ENCODE data around the gene SLC16A12.

Gene SLC16A12

DNA sequence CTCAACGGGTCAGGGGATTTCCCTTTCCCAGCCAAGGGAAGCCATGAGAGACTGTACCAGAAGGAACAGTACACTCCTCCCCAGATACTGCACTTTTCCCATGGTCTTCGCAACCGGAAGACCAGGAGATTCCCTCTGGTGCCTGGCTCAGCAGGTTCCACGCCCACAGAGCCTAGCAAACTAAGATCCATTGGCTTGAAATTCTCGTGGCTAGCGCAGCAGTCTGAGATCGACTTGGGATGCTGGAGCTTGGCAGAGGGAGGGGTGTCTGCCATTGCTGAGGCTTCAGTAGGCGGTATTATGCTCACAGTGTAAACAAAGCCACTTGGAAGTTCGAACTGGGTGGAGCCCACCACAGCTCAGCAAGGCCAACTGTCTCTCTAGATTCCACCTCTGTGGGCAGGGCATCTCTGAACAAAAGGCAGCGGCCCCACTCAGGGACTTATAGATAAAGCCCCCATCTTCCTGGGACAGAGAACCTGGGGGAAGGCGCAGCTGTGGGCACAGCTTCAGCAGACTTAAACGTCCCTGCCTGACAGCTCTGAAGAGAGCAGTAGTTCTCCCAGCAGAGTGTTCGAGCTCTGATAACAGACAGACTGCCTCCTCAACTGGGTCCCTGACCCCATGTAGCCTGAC is 29.6 kb downstream of the SLC16A12 start:
- no peak for DNase-seq

DNA sequence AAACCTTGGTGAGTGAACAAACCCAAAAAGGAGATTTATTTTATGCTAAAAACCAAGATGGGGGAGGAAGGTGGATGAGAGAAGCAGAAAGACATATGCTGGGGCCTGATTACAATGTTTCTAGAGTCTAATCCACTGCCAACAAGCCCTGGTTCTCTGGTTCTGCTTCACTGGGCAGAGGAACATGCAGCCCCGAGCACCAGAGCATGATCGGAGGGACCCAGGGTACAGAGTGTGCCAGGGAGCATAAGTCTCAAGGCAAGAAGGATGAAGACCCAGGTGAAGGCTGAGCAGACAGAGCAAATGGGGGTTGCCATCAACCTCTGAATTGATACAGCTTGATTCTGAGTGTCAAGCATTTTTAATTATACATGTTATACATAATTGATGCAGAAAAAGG is 30.7 kb downstream of the SLC16A12 start:
- DNase-seq, result no peak

DNA sequence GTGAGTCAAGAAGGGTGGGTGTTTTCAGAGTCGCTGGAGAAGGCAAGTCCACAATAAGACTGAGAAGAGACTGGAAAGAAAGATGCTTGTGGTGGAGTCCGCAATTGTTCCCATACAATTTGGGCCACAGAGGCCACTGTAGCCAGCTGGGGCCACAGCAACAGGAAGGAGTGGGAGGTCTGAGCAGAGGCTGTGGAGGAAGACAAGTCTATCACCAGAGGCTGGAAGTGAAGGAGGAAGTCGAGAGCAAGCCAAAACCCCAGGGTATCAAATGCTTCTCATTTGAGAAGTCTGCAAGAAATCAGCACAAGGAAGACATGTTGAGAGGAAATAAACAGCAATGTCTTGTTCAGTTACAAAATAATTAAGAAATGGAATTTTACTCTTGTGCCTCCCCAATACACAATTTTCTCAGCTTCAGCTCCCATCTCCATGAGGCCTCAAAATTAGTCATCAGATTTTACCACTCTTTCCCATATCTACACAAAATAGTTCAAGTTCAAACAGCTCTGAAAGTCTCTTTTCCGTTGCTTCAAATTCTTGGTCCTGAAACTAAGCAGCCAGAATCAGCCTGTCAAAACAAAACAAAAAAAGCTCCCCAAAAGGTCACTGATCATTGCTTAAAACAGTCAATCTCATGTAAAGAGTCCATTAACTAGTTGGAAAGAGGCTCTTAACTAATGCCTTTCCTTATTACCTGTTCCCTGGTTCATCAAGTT is 31.6 kb downstream of the SLC16A12 start:
- DNase-seq, result no peak

DNA sequence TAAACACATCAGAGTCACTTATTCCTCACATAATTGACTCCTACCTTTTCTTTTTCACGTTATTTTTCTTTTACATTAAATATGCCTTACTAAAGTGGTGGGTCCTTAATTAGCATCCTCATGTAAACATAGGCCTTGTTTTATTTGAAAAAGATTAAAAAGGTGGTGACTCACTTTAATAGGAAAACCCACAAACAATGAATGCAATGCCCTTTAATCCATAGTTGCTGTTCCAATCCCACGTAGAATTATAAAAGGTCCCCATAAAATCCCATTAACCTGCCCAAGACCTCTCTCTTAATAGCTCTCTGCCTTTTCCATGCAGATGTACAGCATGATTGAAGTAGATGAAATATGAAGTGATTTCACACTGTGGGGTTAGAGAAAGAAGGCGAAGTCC is 32.2 kb downstream of the SLC16A12 start:
- no peak for DNase-seq

DNA sequence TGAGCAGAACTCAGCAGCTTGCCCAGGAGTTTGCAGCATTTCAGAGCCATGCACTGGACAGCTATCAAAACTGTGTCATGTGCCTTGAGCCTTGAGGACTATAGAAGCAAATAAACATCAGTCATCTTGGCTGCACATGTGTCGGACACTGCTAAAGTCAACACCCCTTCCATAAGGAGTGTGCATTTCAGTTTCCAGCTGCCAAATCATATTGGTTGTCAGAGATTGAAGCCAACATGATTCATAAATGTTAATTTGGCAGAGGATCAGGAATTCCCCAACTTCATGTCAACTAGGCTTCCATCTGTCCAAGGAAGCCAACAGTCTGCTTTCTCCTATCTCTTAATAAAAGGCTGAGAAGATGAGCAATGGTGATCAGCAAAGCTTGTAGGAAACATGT is 32.8 kb downstream of the SLC16A12 start:
- DNase-seq, result no peak

DNA sequence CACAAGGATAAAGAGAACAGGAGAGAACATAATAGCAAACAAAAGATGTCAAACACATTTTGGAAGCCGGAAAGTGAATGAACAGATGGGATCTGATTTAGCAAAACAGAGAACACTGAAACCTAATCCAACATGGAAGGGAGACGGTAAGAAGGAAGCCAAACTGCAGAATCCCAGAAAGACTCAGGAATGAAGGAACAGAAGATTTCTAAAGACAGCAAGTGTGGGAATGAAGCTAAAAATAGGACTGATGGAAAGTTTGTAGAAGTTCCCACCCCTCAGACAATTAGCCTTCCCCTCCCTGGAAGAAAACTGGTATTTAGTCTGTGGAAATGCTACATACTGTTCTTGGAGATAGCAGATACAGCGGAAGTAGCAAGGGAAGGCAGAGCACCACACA is 40.8 kb downstream of the SLC16A12 start:
- no peak for DNase-seq

DNA sequence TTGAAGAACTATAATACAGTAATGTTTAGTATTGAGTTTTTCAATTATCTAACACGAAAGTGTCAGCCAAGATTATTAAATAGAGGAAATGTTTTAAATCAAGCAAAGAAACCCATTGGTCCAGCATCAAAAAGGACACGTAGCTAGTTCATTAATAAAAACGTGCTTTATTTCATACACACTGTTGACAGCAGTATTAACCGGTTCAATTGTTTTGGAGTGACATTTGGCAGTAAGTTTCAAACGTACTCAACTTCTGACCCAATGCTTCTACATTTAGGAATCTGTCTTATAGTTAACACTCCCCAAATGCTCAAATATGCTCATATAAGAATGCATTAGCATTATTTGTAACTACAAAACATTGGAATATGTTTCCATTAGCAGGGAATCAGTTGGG is 41.3 kb downstream of the SLC16A12 start:
- no peak for DNase-seq

DNA sequence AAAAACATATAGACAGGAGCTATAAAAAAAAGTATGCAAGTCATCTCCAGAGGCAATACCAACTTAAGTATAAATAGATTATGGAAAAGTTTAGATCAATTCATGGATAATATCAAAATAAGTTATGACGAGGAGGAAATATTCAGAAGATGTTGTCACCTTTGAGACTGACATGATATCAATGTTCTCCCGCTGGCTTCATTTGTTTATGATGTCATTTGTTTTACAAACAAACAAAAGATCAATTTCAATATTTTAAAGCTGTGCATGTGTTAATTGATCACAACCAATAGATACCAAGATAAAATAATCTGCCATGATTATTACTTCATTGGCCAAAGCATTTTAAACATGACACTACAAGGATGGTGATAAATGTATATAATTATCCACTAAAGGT is 43.5 kb downstream of the SLC16A12 start:
- no peak for DNase-seq

DNA sequence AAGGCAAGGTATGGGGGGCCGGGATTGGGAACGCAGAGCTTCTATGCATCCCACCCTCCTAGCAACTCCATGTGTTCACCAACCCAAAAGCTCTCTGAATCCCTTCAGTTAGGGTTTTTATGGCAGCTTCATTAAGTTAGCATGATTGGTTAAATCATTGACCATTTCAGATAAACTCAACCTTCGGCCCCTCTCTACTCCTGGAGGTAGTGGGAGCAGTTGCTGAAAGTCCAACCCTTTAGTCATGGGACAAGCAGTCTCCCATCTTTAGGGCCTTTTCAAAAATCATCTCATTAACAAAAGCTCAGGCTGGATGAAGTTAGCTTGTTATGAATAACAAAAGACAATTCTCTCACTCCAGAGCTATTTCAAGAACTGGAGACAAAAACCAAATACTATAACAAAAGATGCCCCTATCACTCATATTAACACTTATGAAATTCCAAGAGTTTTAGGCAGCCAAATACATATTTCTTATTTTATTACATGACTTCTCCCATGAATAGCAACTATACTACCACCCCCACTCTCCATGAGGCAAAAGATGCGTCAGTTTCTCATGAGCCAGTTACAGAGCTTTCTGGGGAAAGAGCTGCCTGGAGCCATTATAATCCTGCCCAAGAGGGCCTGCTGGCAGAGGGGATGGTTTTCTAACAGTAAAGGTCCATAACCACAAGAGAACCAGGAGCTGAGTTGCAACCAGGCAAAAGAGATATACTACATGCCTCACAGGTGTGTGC is 44.6 kb downstream of the SLC16A12 start:
- no peak for DNase-seq

DNA sequence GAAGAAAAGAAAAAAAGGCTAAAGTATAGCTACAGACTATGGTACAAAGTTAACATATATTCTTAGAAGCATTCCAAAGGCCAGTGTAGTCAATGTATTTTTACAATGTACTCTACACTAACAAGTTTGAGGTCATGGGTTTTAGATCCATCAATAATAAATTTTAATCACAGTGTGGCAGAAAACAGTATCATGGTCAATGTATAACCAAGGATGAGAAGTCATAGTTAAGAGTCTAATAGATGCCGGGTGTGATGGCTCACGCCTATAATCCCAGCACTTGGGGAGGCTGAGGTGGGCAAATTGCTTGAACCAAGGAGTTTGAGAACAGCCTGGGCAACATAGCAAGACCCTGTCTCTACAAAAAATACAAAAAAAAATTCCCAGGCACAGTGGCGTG is 53.1 kb downstream of the SLC16A12 start:
- DNase-seq, result no peak

DNA sequence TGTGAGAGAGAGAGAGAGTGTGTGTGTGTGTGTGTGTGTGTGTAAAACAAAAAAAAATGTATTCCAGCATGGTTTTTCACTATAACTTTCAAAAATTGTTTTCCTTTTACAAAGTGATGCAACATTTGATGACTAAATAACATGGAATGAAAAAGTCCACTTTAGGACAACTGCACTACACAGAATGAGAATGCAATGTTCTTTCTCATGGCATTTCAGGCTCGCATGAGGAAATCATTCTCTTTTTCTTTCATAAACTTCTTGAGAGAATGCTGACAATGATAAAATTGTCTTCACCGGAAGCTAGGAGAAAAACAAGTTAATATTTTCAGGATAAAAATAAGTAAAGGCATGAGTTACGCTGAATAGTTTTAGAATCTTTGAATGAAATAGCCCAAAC is 53.7 kb downstream of the SLC16A12 start:
- no peak for DNase-seq

DNA sequence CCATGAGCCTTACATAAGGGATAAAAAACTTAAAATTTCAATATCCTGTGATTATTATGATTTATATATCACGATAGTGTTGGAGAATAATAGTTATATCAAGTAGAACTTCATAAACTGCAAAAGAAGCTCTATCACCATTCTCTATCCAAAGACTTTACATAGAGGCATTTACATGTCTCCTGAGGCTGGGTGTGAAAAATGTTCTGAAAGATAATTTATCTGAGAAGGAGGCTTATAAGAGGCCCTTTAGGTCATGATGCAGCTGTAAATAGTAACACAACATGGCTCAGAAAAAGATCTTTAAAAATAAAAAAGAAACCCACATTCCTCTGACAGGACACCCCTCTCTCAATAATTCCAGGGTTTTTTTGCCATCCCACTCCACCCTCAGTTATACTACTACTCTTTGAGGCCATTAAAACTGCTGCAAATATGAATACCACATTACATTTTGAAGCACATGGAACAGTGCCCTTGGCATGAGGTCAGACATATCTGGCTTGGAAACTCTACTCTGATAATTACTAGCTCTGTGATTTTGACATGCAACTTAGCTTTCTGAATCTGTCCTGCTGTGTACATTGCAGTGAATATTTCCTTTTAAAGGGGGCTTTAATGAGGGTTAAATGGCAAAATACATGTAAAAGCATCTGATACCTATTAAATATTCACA is 55.5 kb downstream of the SLC16A12 start:
- DNase-seq, result no peak

DNA sequence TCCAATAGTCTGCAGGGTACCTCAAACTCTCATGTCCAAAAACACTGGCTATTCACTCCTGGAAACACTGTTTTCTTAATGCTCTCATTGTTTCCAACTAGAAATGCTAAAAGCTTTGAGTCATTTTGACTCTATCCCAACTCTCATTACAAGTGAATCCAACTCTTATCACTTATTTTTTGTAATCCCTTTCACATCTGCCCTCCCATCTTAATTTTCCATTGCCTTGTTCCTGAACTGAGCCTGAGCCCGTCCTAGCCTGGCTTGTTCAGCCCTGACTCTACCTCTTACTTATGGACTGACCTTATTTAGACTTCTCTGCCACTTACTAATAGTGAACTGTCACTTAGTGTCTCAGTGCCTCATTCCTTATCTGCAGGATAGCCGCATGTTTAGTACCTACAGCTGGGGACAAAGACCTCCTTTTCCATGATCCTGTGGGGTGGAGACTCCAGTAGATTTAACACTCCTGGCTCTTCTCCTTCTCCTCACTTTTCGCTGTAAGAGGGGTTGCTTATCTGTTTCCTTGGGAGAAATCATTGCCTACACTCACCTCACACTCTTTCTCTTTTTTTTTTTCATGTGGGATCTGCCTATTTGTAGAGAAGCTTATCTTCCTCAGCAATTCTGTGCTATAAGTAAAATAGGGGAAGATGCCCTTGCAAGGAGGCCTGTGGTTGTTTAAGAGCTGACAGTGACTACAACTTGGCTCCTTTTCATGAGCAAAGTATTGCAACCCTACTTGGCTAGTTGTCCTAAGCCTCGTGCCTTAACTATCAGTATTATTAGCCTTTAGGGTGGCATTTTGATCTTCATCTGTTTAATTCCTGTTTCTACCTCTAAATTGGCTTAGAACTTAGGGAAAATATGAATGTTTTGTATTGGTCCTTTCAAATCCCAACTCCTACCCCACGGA is 56.4 kb downstream of the SLC16A12 start:
- no peak for DNase-seq

DNA sequence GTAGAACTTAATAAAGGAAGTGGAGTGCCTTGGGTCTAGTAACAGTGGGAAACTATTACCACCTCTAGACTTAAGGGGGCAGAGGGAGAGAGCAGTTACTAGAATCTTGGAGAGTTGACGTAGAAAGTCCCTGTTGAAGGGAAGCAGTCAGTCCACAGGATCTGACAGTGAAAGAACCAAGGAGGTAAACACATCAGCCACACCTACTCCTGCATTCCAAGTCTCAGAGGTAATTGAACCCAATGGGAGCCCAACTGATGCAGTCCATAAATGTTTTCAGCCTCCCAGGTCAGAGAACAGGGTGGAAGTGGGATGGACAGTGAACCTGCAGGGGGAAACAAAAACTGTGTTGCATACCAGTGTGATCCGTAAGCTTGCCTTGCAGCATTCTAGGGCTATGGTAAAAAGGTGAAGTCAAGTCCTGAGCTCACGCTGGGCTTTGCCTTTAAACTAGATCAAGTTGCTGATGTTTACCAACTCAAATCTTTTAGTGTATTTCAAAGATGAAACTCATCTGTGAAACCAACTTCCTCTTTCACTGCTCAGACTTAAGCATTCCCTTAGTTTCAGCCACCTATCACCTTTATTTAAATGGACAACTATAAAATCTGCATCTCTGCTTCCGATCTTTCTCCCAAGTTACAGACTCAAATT is 57.2 kb downstream of the SLC16A12 start:
- DNase-seq, result no peak

DNA sequence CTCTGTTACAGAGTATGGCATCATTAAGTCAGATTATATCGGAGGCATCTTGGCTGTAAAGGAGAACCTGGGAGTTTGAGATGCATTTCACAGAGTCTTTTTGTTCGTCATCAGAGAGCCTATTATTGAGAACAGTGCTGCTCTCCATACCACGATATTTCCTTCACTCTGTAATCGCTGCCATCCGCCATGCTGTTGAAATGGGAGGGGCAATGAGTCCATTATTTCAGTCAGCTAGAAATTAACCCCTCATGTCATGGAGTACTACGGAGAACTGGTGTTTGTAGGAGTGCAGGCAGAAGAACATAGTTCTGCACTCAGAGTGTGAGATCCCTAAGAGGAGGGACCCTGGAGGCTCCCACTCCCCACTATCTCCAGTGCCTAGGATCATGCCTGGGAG is 59.2 kb downstream of the SLC16A12 start:
- DNase-seq, result no peak

DNA sequence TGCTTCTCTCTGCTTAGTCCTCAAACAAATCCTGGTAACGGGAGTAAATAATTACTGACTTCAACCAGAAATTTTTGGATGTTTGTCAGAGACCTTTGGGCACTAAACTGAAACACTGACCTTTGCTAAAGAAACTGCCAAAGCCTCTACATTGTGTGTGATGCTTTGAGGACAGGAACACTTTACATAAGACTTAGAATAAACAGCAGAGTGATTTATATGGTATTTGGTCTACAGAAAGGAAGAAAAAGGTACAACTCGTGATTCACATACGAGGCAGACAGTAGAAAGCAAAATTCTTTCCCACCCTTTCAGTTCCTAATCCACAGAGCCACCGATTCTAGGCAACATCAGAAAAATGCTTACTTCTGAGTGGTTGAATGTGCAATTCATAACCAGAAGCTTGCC is 59.8 kb downstream of the SLC16A12 start:
- DNase-seq, result no peak

DNA sequence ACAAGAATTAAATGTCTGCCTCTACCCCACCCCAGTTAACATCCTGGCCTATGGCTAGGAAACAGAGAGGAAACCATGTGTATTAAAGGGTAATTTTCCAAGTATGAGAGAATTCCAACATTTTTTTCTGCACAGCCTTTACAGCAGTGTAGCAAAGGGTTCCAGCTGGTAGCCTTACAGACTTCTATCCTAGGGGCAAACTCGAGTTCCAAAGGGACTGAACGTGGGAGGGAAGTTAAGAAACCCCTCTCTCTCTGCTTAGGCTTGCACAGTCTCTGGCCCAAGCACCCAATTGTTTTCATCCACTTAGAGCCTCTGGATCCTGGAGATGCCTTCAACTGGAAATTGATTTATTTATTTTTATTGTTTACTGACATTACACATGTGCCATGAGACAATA is 60.3 kb downstream of the SLC16A12 start:
- no peak for DNase-seq

DNA sequence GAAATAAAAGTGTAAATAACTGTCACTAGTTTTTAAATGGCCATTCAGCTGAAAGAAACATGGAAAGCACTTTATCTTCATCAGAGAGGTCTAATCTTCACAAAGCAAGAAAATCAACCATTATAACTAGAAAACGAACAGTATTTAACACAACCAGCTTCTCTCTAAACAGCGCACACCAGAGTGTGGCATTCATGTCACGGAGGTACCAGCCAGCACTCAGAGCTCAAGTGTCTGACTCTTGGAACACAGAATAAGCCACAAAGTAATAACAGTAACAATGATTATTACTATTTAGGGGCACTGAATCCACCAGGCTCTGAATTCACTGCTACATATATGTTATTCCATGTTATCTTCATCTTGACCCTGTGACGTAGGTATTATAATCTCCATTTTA is 60.9 kb downstream of the SLC16A12 start:
- no peak for DNase-seq

DNA sequence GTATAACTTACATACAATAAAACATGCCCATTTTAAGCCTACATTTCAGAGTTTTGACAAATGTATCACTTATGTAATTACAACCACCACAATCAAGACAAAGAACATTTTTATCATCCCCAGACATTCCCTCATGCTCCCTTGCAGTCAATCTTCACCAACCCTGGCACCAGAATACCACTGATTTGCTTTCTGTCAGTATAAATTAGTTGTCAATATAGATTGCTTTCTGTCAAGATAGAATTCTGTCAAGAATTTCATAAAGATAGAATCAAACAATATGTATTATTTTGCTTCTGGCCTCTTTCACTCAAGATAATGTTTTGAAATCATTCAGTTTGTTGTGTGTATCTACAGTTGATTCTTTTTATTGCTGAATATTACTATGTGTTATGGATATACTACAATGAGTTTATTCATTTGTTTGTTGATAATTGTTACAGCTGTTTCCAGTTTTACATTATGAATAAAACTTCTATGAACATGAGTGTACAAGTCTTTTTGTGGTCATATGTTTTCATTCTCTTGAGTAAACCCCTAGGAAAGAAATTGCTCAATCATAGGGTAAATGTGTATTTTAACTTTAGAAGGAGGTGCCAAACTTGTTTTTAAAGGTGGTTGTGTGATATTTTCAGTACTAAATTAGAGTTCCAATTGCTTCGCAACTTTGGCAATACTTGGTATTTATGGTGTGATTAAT is 64.1 kb downstream of the SLC16A12 start:
- DNase-seq, result no peak

DNA sequence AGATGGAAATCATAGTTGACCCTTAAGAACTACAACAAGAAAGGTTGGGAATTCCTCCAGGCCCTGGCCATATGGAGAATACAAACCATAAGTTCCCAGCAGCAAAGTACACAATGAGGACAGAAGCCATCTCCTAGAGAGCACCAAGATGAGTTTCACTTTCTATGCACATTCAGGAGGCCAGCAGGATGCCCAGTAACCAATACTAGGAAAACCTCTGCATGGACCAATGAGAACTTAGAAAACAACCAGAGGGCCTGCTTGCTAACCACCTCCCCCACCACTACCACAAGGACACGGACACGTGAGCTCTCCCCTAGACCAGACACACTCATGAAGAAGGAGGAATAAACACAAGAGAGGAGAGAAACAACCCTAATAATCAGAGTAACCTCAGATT is 64.8 kb downstream of the SLC16A12 start:
- no peak for DNase-seq

DNA sequence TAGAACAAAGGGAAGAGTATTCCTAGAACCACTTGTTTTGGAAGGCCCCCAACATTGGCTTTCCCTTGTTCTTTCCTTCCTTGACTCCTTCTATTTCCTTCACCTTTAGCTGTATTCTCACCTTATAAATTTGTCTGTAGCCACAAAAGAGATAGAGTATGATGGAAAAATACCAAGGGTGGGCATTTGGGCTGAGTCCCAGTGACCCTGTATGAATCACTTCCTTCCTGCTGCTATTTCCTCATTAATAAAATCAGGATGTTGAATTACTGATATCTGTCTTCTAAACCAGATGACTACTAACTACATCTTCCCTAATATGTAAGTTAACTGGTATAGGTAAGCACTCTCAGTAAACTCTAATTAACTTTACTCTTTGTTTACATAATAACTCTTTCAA is 65.9 kb downstream of the SLC16A12 start:
- no peak for DNase-seq

All from NCI-H774 (cell line).